GM21528 (cell line): ENCODE results near the gene LRRC28.
"Not testable (repeated sequence)": the region's sequence is repeated elsewhere in the genome, so short reads cannot be mapped to it uniquely, and the experiment has no call there.

Experiments used
- ATAC-seq: cut with Tn5 transposase; IDR thresholded peaks from one replicate; pipeline ENCODE4 v1.9.1; 2021; ENCODE audit warnings: mild to moderate bottlenecking, moderate library complexity; ENCODE audit not compliant: unreplicated experiment, low FRiP score

The LRRC28 gene

GRCh38 chr15:99386391-99386790 is 135.1 kb downstream of the LRRC28 start:
- ATAC-seq = no peak

DNA sequence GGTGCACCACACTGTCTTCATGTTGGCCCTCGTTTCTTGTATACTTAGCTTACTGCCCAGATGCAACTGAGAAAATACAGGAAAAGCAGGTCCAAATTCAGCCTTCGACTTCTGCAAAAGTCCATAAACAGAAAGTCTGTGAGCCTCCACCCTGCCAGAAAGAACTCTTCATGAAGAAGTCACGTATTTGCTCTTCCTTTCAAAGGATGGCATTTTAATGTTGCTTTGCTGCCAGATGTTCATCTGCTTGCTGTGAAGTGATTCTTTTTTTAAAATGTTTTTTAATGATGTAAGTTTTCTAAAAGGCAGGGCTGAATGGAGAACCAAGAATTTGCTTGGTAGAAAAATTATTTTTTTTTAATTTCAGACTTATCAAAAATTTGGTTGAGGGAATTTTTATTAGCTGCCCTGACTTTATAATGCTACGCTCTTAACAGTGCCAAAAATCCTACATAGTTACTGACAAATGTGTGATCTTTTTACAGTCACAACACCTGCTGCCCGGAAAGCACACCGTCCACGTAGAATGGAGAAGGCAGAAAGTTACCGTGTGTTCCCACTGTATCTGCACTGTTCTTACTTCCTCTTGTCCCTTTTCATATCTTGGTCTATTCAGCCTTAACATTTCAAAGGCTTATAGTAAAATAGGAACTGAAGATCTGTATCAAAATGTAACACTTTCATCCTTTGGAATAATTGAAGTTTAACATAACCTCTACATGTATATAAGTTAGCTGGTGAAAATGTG is 136.3 kb downstream of the LRRC28 start:
- ATAC-seq = no peak

- no peak for ATAC-seq
Measured at GRCh38 chr15:99390667-99391066, 139.4 kb downstream of the LRRC28 start.

GRCh38 chr15:99393641-99394040 is 142.4 kb downstream of the LRRC28 start:
- ATAC-seq = no peak

- ATAC-seq = no peak
Measured at GRCh38 chr15:99396375-99396774, 145.1 kb downstream of the LRRC28 start.

DNA sequence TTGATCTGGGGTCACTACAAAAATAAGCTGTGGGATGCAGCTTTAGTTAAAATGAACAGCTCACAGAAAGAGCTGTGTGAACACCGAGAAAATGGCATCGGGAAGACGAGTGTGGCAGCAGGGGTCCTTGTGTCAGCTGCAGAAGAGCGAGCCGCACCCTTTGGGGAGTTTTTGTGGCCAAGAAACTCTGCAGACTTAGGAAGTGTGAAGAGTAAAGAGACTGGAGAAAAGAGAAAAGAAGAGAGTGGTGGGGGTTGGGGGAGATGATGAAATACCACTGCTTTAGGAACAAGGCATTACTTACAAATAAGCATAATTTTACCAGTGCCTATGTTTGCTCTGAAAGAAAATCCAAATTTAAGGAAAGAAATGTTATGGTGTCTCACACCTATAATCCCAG is 147.8 kb downstream of the LRRC28 start:
- ATAC-seq = no peak

GRCh38 chr15:99399618-99400017 is 148.3 kb downstream of the LRRC28 start:
- ATAC-seq = no peak

- ATAC-seq = not testable (repeated sequence)
Measured at GRCh38 chr15:99401216-99401615, 149.9 kb downstream of the LRRC28 start.

DNA sequence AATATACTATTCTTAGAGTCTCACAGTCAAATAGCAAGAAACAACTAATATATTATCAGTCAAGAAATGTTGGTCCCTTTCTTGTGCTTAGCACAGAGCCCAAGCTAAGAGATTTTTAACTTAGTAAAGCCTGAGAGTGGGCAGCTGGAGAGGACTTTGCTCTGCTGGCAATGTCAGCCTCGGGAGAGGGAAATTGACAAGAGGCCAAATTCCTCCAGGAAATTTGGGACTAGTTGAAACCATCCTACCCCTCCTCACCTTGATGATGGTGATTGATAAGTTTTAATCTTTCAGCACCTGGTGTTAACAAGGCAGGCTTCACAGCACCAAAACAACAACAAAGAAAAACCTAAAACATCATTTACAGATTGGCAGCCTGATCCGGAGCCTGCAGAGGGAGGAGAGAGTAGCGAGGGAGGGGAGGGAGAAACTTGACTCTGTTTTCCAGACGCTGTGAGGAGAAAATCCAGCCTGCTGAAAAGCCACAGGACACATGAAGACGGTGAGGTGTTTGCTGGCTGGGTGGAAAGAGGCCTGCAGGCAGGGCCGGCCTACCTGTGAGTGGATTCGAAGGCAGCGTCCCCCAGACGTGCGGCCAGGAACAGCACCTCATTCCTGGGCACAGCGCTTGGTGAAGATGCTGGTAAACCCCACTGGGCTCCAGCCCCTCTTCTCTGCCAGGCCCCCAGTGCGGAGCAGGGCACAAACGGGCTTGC is 150.9 kb downstream of the LRRC28 start:
- ATAC-seq = no peak

GRCh38 chr15:99403597-99403996 is 152.3 kb downstream of the LRRC28 start:
- no peak for ATAC-seq

DNA sequence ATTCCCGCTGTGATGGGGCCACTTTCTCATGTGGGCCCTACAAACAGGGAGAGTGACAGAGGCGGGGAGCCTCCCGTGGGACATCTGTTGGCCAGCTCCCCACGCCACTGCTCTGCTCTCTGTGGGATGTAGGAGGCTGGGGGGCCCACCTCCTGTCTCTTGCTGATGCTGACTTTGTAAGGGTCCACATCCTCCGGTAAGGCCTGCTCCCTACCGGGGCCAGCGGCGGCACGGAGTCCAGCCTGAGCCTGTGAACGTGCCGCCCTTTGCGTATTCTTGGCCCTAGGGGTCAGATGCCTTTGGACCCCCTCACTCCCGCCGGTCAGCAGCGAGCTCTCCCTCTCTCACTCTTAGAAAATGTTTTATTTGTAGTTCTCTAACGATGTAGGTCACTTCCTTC is 153.2 kb downstream of the LRRC28 start:
- no peak for ATAC-seq

DNA sequence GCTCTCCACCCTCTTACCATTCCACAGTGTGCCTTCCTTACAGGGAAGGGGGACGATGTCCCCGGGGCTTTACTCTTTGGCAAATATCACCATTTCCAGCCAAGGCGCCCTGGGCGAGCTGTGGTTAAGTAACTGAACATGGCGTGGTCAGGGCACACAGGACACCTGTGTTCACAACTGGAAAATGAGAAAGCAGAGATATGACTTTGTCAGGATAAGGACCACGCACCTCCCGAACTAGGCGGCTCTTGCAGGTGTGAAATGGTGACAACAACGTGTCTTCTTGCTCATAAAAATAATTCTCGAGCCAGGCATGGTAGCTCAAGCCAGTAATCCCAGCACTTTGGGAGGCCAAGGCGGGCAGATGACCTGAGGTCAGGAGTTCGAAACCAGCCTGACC is 154.8 kb downstream of the LRRC28 start:
- ATAC-seq = no peak

DNA sequence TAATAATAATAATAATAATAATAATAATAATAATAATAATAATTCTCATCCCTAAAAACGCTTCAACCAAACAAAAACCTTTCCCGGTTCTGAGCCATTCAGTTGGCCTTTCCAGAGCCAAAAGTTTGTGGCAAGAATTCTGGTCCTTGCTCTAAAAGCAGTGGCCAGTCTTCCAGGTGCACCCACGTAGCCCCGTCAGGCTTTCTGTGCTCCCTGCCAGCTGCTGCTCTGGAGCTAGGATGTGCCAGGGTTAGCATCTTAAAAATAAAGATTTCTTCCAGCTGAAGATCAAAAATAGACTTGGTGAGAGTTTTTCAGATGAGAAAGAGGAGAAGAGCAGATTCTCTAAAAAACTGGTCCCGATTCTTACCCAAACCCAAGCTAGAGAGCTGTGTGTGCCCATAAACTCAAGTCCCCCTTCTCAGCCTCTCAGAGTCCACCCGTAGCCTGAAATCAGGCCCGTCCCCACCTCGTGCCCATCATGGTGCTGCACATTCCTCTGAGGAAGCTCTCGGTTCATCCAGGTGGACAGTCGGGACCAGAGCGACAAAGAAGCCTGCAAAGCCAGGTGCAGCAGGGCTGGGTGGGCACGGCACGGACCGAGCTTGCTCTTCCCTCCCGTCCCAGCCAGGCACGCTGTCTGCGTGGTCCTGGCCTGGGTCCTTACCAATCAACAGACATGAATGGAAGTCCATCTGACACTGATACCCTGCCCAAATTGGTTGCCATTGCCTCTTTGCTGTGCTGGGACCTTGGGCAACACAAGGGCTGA is 155.6 kb downstream of the LRRC28 start:
- no peak for ATAC-seq

DNA sequence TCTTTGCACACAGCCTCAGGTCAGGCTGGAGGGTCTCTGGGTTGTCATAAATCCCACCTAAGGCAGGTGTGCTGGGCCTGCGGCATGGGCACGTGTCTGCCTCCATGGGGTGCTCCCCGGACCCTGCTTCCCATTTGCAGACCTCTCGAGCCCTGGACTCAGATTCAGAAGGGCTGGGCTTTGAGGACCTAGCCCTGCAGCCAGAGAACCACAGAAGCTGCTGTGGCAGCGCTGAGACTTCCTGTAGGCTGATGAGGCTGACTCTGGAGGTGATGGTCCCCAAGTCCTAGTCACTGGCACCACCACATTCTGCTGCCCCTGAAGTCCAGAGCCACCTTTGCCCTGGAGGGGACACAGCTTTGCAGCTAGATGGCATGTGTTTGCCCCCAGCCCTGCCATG is 156.4 kb downstream of the LRRC28 start:
- no peak for ATAC-seq

- no peak for ATAC-seq
Measured at GRCh38 chr15:99408236-99409096, 157.2 kb downstream of the LRRC28 start.

DNA sequence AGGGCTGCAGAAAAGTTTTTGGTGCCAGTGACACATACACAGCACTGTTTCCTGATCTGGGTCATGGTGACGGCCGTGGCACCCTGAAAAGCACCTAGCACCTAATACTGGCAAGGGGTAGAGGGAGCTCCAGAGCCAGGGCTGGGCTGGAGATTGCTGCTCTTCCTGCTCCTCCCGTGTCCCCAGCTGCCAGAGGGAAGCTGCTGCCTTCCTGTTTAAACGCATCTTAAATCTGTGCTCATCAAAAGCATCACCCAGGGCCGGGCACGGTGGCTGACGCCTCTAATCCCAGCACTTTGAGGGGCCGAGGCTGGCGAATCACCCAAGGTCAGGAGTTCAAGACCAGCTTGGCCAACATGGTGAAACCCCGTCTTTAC is 157.8 kb downstream of the LRRC28 start:
- no peak for ATAC-seq

DNA sequence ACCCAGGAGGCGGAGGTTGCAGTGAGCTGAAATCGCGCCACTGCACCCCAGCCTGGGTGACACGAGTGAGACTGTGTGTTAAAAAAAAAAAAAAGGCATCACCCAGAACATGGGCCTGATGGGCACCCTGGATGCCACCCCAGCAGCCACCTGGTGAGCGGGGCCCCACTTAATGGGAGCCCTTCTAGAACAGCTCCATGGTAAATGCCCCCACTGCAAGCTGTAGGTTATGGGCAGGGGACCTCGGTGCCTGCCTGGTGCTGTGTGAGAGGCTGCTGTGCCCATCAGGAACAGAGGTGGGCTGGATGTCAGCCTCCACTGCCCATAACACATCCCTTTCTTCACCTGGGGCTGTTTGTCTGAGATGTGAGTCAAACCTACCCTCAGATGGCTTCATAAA is 158.3 kb downstream of the LRRC28 start:
- no peak for ATAC-seq

GRCh38 chr15:99410477-99410876 is 159.2 kb downstream of the LRRC28 start:
- ATAC-seq = no peak

DNA sequence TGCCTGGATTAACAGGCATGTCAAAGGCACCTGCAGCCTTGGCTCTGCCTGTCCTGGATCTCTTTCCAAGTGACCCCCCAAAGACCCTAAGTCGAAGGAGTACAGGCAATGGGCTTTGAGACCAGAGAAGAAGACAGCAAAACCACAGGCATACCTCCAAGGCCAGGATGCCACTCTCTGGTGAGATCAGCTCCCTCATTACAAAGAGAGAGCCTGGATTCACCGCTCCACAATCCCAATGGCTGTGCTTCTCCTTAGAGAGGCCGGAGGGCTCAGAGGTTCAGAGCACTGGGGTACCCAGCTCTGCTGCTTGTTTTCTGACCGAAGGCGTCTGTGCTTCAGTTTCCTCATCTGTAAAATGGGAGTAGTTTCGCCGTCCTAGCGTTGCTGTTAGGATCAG is 160.0 kb downstream of the LRRC28 start:
- no peak for ATAC-seq

- ATAC-seq = no peak
Measured at GRCh38 chr15:99412082-99412481, 160.8 kb downstream of the LRRC28 start.

GRCh38 chr15:99412626-99413025 is 161.3 kb downstream of the LRRC28 start:
- ATAC-seq = no peak
